ENCODE data around the gene NCK2. TPM values are rescaled to one million over a fixed set of nuclear protein-coding genes. Genes with fewer than 3 reads are reported as not detected.

Gene NCK2
- total RNA-seq, 4 donors from 2014 or later: 14.7 to 47.5 (median 29.3) TPM

GRCh38 chr2:105839793-105840192 is 95.1 kb downstream of the NCK2 start:
- Histone ChIP-seq H3K27me3 (no peaks in the 10 kb centered on the region), H3K9me3 (peaks cover 0 to 4% of the 10 kb centered on the region in 2 donors), H3K27ac (no peak overlapping the region), H3K4me1 (no peaks in the 10 kb centered on the region), H3K4me3 (no peak overlapping the region), H3K36me3 (no peaks in the 10 kb centered on the region)
- intact Hi-C loops (cut with DNase I; ENCODE audit: low total_unique reads): no loop called here
- no peak for DNase-seq
- TF ChIP-seq CTCF (IDR thresholded peaks at IDR 0.05) (no peak), POLR2A (IDR thresholded peaks at IDR 0.05) (no peak)

GRCh38 chr2:105840933-105841332 is 96.2 kb downstream of the NCK2 start:
- TF ChIP-seq CTCF (IDR thresholded peaks at IDR 0.05) (no peak), POLR2A (IDR thresholded peaks at IDR 0.05) (no peak)
- intact Hi-C loops (cut with DNase I; ENCODE audit: low total_unique reads): no loop called here
- Histone ChIP-seq H3K9me3 (no peaks in the 10 kb centered on the region), H3K4me1 (no peaks in the 10 kb centered on the region), H3K27ac (no peak overlapping the region), H3K27me3 (no peaks in the 10 kb centered on the region), H3K36me3 (no peaks in the 10 kb centered on the region), H3K4me3 (no peak overlapping the region)
- no peak for DNase-seq

- Histone ChIP-seq H3K9me3 (no peaks in the 10 kb centered on the region), H3K27me3 (no peaks in the 10 kb centered on the region), H3K4me3 (no peak overlapping the region), H3K4me1 (no peaks in the 10 kb centered on the region), H3K27ac (no peak overlapping the region), H3K36me3 (no peaks in the 10 kb centered on the region)
- DNase-seq: no peak
- TF ChIP-seq CTCF (IDR thresholded peaks at IDR 0.05) (no peak), POLR2A (IDR thresholded peaks at IDR 0.05) (no peak)
- intact Hi-C loops (cut with DNase I; ENCODE audit: low total_unique reads): no loop called here
Measured at GRCh38 chr2:105841551-105841950, 96.8 kb downstream of the NCK2 start.

- H3K36me3 ChIP-seq: no peaks in the 10 kb centered on the region
- no peak for DNase-seq
- no peak overlapping the region for H3K4me3 ChIP-seq
- TF ChIP-seq CTCF (IDR thresholded peaks at IDR 0.05) (no peak), POLR2A (IDR thresholded peaks at IDR 0.05) (no peak)
- H3K27ac ChIP-seq: no peak overlapping the region
- no peaks in the 10 kb centered on the region for H3K4me1 ChIP-seq
- H3K9me3 ChIP-seq: no peaks in the 10 kb centered on the region
- intact Hi-C loops (cut with DNase I; ENCODE audit: low total_unique reads): no loop called here
- H3K27me3 ChIP-seq: no peaks in the 10 kb centered on the region
Measured at GRCh38 chr2:105842555-105842954, 97.8 kb downstream of the NCK2 start.

- Histone ChIP-seq H3K27ac (no peak overlapping the region), H3K4me1 (no peaks in the 10 kb centered on the region), H3K27me3 (no peaks in the 10 kb centered on the region), H3K9me3 (no peaks in the 10 kb centered on the region), H3K36me3 (no peaks in the 10 kb centered on the region), H3K4me3 (no peak overlapping the region)
- intact Hi-C loops (cut with DNase I; ENCODE audit: low total_unique reads): no loop called here
- no peak for DNase-seq
- TF ChIP-seq POLR2A (IDR thresholded peaks at IDR 0.05) (no peak), CTCF (IDR thresholded peaks at IDR 0.05) (no peak)
Measured at GRCh38 chr2:105843476-105844374, 99.0 kb downstream of the NCK2 start.
